ENCODE measurements around the gene MAP3K4.
A peak's percentile ranks its signal among the peaks of the same experiment; 100 is the strongest.
"Not testable (repeated sequence)": the region's sequence is repeated elsewhere in the genome, so short reads cannot be mapped to it uniquely, and the experiment has no call there.

MAP3K4 gene

GRCh38 chr6:161088676-161089328 is 97.2 kb downstream of the MAP3K4 start:
- no peak for DNase-seq

- peak in 1 of 3 donors; percentile 35 for DNase-seq
Measured at GRCh38 chr6:161091151-161091550, 99.6 kb downstream of the MAP3K4 start.

- DNase-seq = no peak
Measured at GRCh38 chr6:161091972-161092701, 100.6 kb downstream of the MAP3K4 start.

- DNase-seq = no peak
Measured at GRCh38 chr6:161094955-161095354, 103.4 kb downstream of the MAP3K4 start.

- DNase-seq = no peak
Measured at GRCh38 chr6:161095916-161096315, 104.3 kb downstream of the MAP3K4 start.

- no peak for DNase-seq
Measured at GRCh38 chr6:161100072-161100471, 108.5 kb downstream of the MAP3K4 start.

GRCh38 chr6:161101517-161101916 is 109.9 kb downstream of the MAP3K4 start:
- peak in 1 of 3 donors; percentile 18 for DNase-seq

GRCh38 chr6:161103475-161103874 is 111.9 kb downstream of the MAP3K4 start:
- peak in 2 of 3 donors; percentile 29 to 31 for DNase-seq

- DNase-seq = peak in 1 of 3 donors; percentile 33
Measured at GRCh38 chr6:161104966-161105365, 113.4 kb downstream of the MAP3K4 start.

GRCh38 chr6:161105408-161105807 is 113.8 kb downstream of the MAP3K4 start:
- no peak for DNase-seq

GRCh38 chr6:161107779-161108730 is 116.5 kb downstream of the MAP3K4 start:
- peak; percentile 27 to 50 (median 43) for DNase-seq

- DNase-seq = peak; percentile 77 to 95 (median 94)
Measured at GRCh38 chr6:161108916-161109315, 117.3 kb downstream of the MAP3K4 start.

GRCh38 chr6:161109366-161109765 is 117.8 kb downstream of the MAP3K4 start:
- no peak for DNase-seq

- peak in 1 of 3 donors; percentile 29 for DNase-seq
Measured at GRCh38 chr6:161110028-161110779, 118.6 kb downstream of the MAP3K4 start.

GRCh38 chr6:161111261-161111660 is 119.7 kb downstream of the MAP3K4 start:
- DNase-seq = peak; percentile 33 to 67 (median 59)

- DNase-seq = no peak
Measured at GRCh38 chr6:161115468-161115867, 123.9 kb downstream of the MAP3K4 start.

- no peak for DNase-seq
Measured at GRCh38 chr6:161116554-161116953, 125.0 kb downstream of the MAP3K4 start.

GRCh38 chr6:161117308-161117707 is 125.7 kb downstream of the MAP3K4 start:
- DNase-seq = peak; percentile 90 to 98 (median 98)

GRCh38 chr6:161117942-161118341 is 126.4 kb downstream of the MAP3K4 start:
- no peak for DNase-seq

GRCh38 chr6:161123319-161123718 is 131.8 kb downstream of the MAP3K4 start:
- not testable (repeated sequence) for DNase-seq

- no peak for DNase-seq
Measured at GRCh38 chr6:161125591-161125990, 134.0 kb downstream of the MAP3K4 start.

GRCh38 chr6:161127071-161127740 is 135.6 kb downstream of the MAP3K4 start:
- DNase-seq = no peak

Data from suppressor macrophage treated with lipopolysaccharide for 1 hour (primary cell).